Activated T-cell treated with anti-CD3 and anti-CD28 coated beads, Interleukin-2, amount 50 U/mL, for 72 hours (primary cell): ENCODE results near the gene TET1. TPM values are rescaled to one million over a fixed set of nuclear protein-coding genes. Genes with fewer than 3 reads are reported as not detected.
"Not testable (repeated sequence)": the region's sequence is repeated elsewhere in the genome, so short reads cannot be mapped to it uniquely, and the experiment has no call there.

ENCODE experiments used
- ATAC-seq, 2 donors: fragments of 150-1000 bp; cut with Tn5 transposase; replicated peaks in 1 of 2; 2 replicates each; pipeline ENCODE4 v1.10.0; 2021; ENCODE audit warnings: moderate library complexity in 2 of 2, mild to moderate bottlenecking in 1 of 2
- DNase-seq, 2 donors: peaks; one replicate each; pipeline ENCODE4 v3.0.0; 2021 to 2022; ENCODE audit warnings: mixed read lengths in 1 of 2
- H3K27ac Mint-ChIP-seq: one replicate; pipeline ENCODE4 v1.8.0; 2022; ENCODE audit warnings: mild to moderate bottlenecking, moderate library complexity, mixed read lengths
- H3K27me3 Mint-ChIP-seq: one replicate; pipeline ENCODE4 v1.8.0; 2022; ENCODE audit warnings: low read depth, mixed read lengths
- H3K36me3 Mint-ChIP-seq, 2 donors: one replicate each; pipeline ENCODE4 v1.8.0; 2022; ENCODE audit warnings: mixed read lengths in 2 of 2, mild to moderate bottlenecking in 1 of 2; ENCODE audit not compliant: insufficient read depth in 2 of 2
- H3K4me1 Mint-ChIP-seq: one replicate; pipeline ENCODE4 v1.8.0; 2022; ENCODE audit warnings: low read depth, mixed read lengths
- H3K4me3 Mint-ChIP-seq, 2 donors: one replicate each; pipeline ENCODE4 v1.8.0; 2022; ENCODE audit warnings: mild to moderate bottlenecking in 2 of 2, mixed read lengths in 2 of 2, moderate library complexity in 2 of 2
- H3K9me3 Mint-ChIP-seq, 2 donors: one replicate each; pipeline ENCODE4 v1.8.0; 2022; ENCODE audit warnings: mixed read lengths in 2 of 2
- total RNA-seq, 2 donors: library from RNA; stranded (reverse); gene quantifications; one replicate each; pipeline ENCODE4 v1.2.3, GENCODE V29; 2022

Gene TET1
- total RNA-seq, 2 donors from 2014 or later = 0.69 to 0.91 TPM

DNA sequence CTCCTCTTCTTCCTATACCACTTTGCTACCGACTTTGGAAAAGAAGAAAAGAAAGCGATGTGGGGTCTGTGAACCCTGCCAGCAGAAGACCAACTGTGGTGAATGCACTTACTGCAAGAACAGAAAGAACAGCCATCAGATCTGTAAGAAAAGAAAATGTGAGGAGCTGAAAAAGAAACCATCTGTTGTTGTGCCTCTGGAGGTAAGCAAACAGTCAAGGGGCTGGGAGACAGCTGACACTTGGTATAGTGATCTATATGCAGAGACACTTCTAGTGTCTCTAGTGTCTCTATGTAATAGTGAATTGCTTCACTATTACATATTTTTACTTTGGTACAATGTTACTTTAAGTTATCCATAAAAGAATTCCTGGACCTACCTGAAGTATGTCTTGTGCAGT, 13.9 kb downstream of the TET1 start:
- no peak for DNase-seq
- Mint-ChIP-seq H3K9me3 (no peaks in the 10 kb centered on the region), H3K4me3 (no peak overlapping the region), H3K4me1 (no peaks in the 10 kb centered on the region), H3K27me3 (peaks cover 5% of the 10 kb centered on the region), H3K36me3 (no peaks in the 10 kb centered on the region), H3K27ac (no peak overlapping the region)
- ATAC-seq = no peak

- DNase-seq = no peak
- Mint-ChIP-seq H3K36me3 (no peaks in the 10 kb centered on the region), H3K4me1 (no peaks in the 10 kb centered on the region), H3K27me3 (peaks cover 5% of the 10 kb centered on the region), H3K27ac (no peak overlapping the region), H3K9me3 (no peaks in the 10 kb centered on the region), H3K4me3 (no peak overlapping the region)
- ATAC-seq = no peak
Observed at GRCh38 chr10:68576118-68576517, 16.0 kb downstream of the TET1 start.

DNA sequence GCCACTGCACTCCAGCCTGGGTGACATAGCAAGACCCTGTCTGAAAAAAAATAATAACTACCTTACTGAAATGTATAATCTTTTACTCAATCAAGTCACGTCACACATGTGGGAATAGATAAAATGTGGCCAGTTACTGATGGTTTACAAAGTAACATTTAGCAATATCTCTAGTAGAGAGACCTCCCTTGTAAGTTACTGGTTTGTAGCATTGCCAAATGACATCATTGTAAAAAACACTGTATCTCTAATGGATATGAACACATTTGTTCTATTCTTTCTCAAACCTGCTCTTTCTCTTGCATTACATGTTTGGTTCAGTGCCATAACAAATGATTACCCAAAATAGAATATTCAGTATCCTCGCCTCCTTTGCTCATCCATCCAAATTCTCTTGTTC, 18.8 kb downstream of the TET1 start:
- DNase-seq (no peak), ATAC-seq (no peak)
- H3K36me3 Mint-ChIP-seq = no peaks in the 10 kb centered on the region
- H3K4me3 Mint-ChIP-seq = no peak overlapping the region
- no peaks in the 10 kb centered on the region for H3K9me3 Mint-ChIP-seq
- H3K27me3 Mint-ChIP-seq = no peaks in the 10 kb centered on the region
- no peaks in the 10 kb centered on the region for H3K4me1 Mint-ChIP-seq
- H3K27ac Mint-ChIP-seq = no peak overlapping the region

- not testable (repeated sequence) for H3K27ac Mint-ChIP-seq, H3K36me3 Mint-ChIP-seq, H3K9me3 Mint-ChIP-seq, DNase-seq, ATAC-seq, H3K4me1 Mint-ChIP-seq, H3K27me3 Mint-ChIP-seq, H3K4me3 Mint-ChIP-seq
Observed at GRCh38 chr10:68584187-68584586, 24.1 kb downstream of the TET1 start.

DNA sequence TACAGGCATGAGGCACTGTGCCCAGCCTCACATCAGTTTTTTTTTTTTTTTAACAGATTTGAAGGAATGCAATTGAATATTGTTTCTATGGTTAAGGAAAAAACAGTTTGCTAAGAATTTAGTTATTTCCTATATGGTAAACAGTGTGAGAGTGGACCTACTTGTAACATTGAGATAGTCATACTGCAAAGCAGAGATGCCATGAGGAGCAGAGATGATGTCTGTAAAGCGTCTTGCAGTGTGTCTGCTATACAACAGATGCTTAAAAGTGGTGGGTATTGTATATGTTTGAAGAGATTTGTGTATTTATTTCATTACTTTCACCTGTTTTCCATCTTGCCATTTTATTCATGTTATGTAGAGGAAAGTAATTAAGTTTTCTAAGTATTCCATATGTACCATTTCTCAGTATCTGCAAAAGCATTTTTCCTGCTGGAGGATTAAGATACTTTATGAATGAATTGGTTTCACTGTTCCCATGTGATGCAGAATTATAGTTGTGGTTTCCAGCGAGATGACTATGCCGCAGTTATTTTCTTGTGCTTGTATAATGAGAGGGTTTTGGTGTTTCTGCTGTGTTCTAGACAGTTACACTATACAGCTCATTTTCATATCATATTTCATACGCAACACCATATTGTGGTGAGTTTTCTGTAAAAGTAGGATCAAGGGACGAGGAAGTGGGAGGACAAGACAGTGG, 26.6 kb downstream of the TET1 start:
- Mint-ChIP-seq H3K9me3 (no peaks in the 10 kb centered on the region), H3K4me3 (no peak overlapping the region), H3K4me1 (no peaks in the 10 kb centered on the region), H3K27me3 (no peaks in the 10 kb centered on the region), H3K36me3 (no peaks in the 10 kb centered on the region), H3K27ac (no peak overlapping the region)
- DNase-seq = no peak
- ATAC-seq = peak in 1 of 2 donors; percentile 58

DNA sequence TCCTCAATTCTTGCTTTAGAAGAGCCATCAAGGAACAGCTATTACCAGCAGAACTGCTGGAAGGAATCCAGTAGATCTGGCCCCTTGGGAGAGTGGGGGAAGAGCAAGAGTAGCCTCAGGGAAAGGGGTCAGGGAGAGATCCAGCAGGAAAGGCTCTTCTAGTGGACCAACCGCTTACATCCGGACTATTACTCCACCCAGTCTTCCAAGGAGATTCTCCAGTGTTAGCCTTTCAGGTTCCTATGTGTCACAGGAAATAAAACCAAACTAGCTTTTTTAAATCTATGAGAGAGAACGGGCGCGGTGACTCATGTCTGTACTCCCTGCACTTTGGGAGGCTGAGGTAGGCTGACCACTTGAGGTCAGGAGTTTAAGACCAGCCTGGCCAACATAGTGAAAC, 34.3 kb downstream of the TET1 start:
- H3K36me3 Mint-ChIP-seq = no peaks in the 10 kb centered on the region
- ATAC-seq (no peak), DNase-seq (no peak)
- H3K27ac Mint-ChIP-seq = no peak overlapping the region
- no peaks in the 10 kb centered on the region for H3K27me3 Mint-ChIP-seq
- no peaks in the 10 kb centered on the region for H3K9me3 Mint-ChIP-seq
- H3K4me1 Mint-ChIP-seq = no peaks in the 10 kb centered on the region
- H3K4me3 Mint-ChIP-seq = no peak overlapping the region

GRCh38 chr10:68595513-68595912, 35.4 kb downstream of the TET1 start:
- ATAC-seq = no peak
- H3K27ac Mint-ChIP-seq = no peak overlapping the region
- H3K4me1 Mint-ChIP-seq = peaks cover 10% of the 10 kb centered on the region

GRCh38 chr10:68597407-68597806, 37.3 kb downstream of the TET1 start:
- ATAC-seq (no peak), DNase-seq (no peak)
- Mint-ChIP-seq H3K27me3 (no peaks in the 10 kb centered on the region), H3K4me3 (no peak overlapping the region), H3K4me1 (peaks cover 28% of the 10 kb centered on the region), H3K9me3 (no peaks in the 10 kb centered on the region), H3K27ac (no peak overlapping the region), H3K36me3 (no peaks in the 10 kb centered on the region)

More at GRCh38 chr10:68595513-68595912, 35.4 kb downstream of the TET1 start:
- H3K36me3 Mint-ChIP-seq = no peaks in the 10 kb centered on the region
- H3K27me3 Mint-ChIP-seq = no peaks in the 10 kb centered on the region
- no peak for DNase-seq
- no peaks in the 10 kb centered on the region for H3K9me3 Mint-ChIP-seq
- H3K4me3 Mint-ChIP-seq = no peak overlapping the region

GRCh38 chr10:68598978-68599770, 39.0 kb downstream of the TET1 start:
- H3K4me3 Mint-ChIP-seq = peak overlapping the region; percentile 45 to 98
- H3K9me3 Mint-ChIP-seq = no peaks in the 10 kb centered on the region
- no peak overlapping the region for H3K27ac Mint-ChIP-seq
- no peaks in the 10 kb centered on the region for H3K36me3 Mint-ChIP-seq
- DNase-seq (no peak), ATAC-seq (no peak)
- peaks cover 30% of the 10 kb centered on the region for H3K4me1 Mint-ChIP-seq
- no peaks in the 10 kb centered on the region for H3K27me3 Mint-ChIP-seq

DNA sequence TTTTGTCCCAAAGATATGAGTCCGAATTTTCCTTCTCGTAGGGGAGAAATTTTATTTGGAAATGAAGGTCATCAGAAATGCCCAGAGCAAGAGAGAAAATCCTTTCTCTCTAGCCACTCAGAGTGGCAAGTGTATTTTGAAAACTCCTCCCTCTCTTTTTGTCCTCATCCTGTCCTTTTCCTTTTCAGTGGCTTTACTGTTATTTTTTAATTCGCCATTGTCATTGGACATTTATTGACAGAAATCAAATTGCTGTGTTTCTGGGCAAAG, 39.6 kb downstream of the TET1 start:
- H3K4me1 Mint-ChIP-seq = peaks cover 30% of the 10 kb centered on the region
- ATAC-seq (no peak), DNase-seq (no peak)
- no peaks in the 10 kb centered on the region for H3K36me3 Mint-ChIP-seq
- H3K27me3 Mint-ChIP-seq = no peaks in the 10 kb centered on the region
- peak overlapping the region; percentile 89 to 98 for H3K4me3 Mint-ChIP-seq
- no peaks in the 10 kb centered on the region for H3K9me3 Mint-ChIP-seq
- H3K27ac Mint-ChIP-seq = no peak overlapping the region

GRCh38 chr10:68600041-68600778, 40.1 kb downstream of the TET1 start:
- peak overlapping the region; percentile 89 to 98 for H3K4me3 Mint-ChIP-seq
- H3K27me3 Mint-ChIP-seq = no peaks in the 10 kb centered on the region
- no peaks in the 10 kb centered on the region for H3K36me3 Mint-ChIP-seq
- peak overlapping the region; percentile 94 for H3K27ac Mint-ChIP-seq
- DNase-seq = peak; percentile 53 to 56
- no peaks in the 10 kb centered on the region for H3K9me3 Mint-ChIP-seq
- peaks cover 30% of the 10 kb centered on the region for H3K4me1 Mint-ChIP-seq
- ATAC-seq = peak; percentile 94 to 95

- no peak for ATAC-seq
- H3K27ac Mint-ChIP-seq = peak overlapping the region; percentile 75
- no peaks in the 10 kb centered on the region for H3K27me3 Mint-ChIP-seq
- no peaks in the 10 kb centered on the region for H3K9me3 Mint-ChIP-seq
- H3K4me3 Mint-ChIP-seq = peak overlapping the region; percentile 89 to 98
- H3K4me1 Mint-ChIP-seq = peaks cover 30% of the 10 kb centered on the region
- H3K36me3 Mint-ChIP-seq = no peaks in the 10 kb centered on the region
- DNase-seq = no peak
Observed at GRCh38 chr10:68601501-68602265, 41.5 kb downstream of the TET1 start.

GRCh38 chr10:68602434-68602833, 42.3 kb downstream of the TET1 start:
- peak overlapping the region; percentile 39 to 59 for H3K4me3 Mint-ChIP-seq
- H3K27ac Mint-ChIP-seq = peak overlapping the region; percentile 11
- H3K27me3 Mint-ChIP-seq = no peaks in the 10 kb centered on the region
- DNase-seq (no peak), ATAC-seq (no peak)
- H3K36me3 Mint-ChIP-seq = no peaks in the 10 kb centered on the region
- H3K4me1 Mint-ChIP-seq = peaks cover 30% of the 10 kb centered on the region
- no peaks in the 10 kb centered on the region for H3K9me3 Mint-ChIP-seq
